ENCODE data around the gene JPH4. TPM values are rescaled to one million over a fixed set of nuclear protein-coding genes. Genes with fewer than 3 reads are reported as not detected.
"Not testable (repeated sequence)": the region's sequence is repeated elsewhere in the genome, so short reads cannot be mapped to it uniquely, and the experiment has no call there.

The JPH4 gene
- total and polyA plus RNA-seq, 7 donors = 0.01 to 0.62 (median 0.13) TPM

DNA sequence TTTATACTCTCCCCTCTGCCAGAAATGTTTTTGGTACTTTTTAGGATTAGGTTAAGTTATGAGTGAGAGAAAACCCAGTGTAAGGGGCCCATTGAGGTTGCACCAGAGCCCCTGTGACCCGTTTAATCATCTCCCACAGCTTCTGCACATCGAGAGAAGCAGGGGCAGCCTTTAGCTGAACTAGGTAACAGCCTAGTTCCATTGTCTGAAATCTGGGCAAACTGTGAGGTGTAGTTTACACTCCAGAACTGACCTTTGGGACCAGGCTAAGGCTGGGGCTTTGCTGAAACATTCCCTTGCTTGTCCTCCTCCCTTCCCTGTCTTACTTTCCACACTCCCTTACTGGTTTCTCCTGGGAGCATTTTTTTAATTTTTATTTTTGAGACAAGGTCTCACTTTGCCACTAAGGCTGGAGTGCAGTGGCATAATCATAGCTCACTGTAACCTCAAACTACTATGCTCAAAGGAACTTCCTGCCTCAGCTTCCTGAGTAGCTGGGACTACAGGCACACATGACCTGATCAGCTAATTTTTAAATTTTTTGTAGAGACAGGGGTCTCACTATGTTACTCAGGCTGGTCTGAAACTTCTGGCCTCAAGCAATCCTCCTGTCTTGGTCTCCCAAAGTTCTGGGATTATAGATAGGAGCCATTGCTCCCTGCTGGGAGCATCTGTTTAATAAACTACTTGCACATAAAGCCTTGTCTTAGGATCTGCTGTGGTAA is 31.7 kb upstream of the JPH4 start:
- TF ChIP-seq, protein P1, sequence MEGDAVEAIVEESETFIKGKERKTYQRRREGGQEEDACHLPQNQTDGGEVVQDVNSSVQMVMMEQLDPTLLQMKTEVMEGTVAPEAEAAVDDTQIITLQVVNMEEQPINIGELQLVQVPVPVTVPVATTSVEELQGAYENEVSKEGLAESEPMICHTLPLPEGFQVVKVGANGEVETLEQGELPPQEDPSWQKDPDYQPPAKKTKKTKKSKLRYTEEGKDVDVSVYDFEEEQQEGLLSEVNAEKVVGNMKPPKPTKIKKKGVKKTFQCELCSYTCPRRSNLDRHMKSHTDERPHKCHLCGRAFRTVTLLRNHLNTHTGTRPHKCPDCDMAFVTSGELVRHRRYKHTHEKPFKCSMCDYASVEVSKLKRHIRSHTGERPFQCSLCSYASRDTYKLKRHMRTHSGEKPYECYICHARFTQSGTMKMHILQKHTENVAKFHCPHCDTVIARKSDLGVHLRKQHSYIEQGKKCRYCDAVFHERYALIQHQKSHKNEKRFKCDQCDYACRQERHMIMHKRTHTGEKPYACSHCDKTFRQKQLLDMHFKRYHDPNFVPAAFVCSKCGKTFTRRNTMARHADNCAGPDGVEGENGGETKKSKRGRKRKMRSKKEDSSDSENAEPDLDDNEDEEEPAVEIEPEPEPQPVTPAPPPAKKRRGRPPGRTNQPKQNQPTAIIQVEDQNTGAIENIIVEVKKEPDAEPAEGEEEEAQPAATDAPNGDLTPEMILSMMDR (IDR thresholded peaks at IDR 0.05) = no peak
- 46 to 56% (median 46%) methylated on average over 2 of the region's 2 CpGs for WGBS, 3 donors
- H3K27me3 ChIP-seq (ENCODE audit: insufficient read depth in 3 of 3, low read length in 2 of 3) = peaks cover 0 to 6% (median 0%) of the 10 kb centered on the region in 3 donors
- intact Hi-C loops (cut with DNase I) = no loop called here
- DNase-seq = no peak
- H3K9me3 ChIP-seq = no peaks in the 10 kb centered on the region
- no peaks in the 10 kb centered on the region for H3K4me1 ChIP-seq
- H3K36me3 ChIP-seq (ENCODE audit: insufficient read depth in 1 of 2, low read depth in 1 of 2) = no peaks in the 10 kb centered on the region
- H3K4me3 ChIP-seq = no peak overlapping the region
- no peak for ATAC-seq
- no peak overlapping the region for H3K27ac ChIP-seq

DNA sequence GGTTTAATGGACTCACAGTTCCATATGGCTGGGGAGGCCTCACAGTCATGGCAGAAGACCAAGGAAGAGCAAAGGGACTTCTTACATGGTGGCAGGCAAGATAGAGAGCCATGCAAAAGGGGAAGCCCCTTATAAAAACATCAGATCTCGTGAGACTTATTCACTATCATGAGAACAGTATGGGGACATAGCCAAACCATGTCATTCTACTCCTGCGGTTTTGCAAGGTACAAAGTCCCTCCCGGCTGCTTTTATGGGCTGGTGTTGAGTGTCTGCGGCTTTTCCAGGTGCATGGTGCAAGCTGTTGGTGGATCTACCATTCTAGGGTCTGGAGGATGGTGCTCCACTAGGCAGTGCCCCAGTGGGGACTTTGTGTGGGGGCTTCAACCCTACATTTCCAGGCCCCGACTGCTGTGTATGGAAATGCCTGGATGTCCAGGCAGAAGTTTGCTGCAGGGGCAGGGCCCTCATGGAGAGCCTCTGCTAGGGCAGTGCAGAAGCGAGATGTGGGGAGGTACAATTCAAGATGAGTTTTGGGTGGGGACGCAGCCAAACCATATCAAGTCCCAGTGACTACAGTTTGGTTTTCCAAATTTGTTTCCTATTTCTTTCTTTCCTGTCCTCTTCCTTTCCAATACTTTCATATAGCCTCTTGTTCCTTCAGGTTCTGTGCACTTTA is 31.0 kb upstream of the JPH4 start:
- H3K27me3 ChIP-seq (ENCODE audit: insufficient read depth in 3 of 3, low read length in 2 of 3); H3K4me1 ChIP-seq; ATAC-seq; DNase-seq; H3K36me3 ChIP-seq (ENCODE audit: insufficient read depth in 1 of 2, low read depth in 1 of 2); H3K27ac ChIP-seq; H3K9me3 ChIP-seq; intact Hi-C loops (cut with DNase I); H3K4me3 ChIP-seq: not testable (repeated sequence)
- 62 to 72% (median 71%) methylated on average over 6 to 7 of the region's 7 CpGs for WGBS, 3 donors

DNA sequence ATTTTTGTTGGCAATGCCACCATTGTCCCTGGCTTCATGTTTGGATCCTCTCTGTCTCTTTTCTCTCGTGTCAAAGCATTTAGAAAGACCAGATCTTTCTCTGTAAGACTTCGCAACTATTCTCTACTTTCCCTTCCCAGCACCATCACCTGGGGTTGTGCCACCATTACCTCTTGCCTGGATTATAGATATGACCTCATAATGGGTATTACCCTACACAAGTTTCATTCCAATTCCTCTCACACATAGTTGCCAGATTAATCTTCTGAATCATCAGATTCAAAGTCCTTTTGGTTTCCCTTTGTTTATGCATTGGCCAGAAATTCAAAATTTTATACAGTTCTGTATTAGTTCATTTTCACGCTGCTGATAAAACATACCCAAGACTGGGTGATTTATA is 30.4 kb upstream of the JPH4 start:
- TF ChIP-seq, protein P1 (IDR thresholded peaks at IDR 0.05) = no peak
- no peak overlapping the region for H3K4me3 ChIP-seq
- no peaks in the 10 kb centered on the region for H3K36me3 ChIP-seq (ENCODE audit: insufficient read depth in 1 of 2, low read depth in 1 of 2)
- WGBS, 3 donors = 72 to 85% (median 77%) methylated on average over 3 of the region's 3 CpGs
- ATAC-seq (no peak), DNase-seq (no peak)
- no peaks in the 10 kb centered on the region for H3K9me3 ChIP-seq
- no peak overlapping the region for H3K27ac ChIP-seq
- H3K27me3 ChIP-seq (ENCODE audit: insufficient read depth in 3 of 3, low read length in 2 of 3) = no peaks in the 10 kb centered on the region
- intact Hi-C loops (cut with DNase I) = no loop called here
- no peaks in the 10 kb centered on the region for H3K4me1 ChIP-seq

DNA sequence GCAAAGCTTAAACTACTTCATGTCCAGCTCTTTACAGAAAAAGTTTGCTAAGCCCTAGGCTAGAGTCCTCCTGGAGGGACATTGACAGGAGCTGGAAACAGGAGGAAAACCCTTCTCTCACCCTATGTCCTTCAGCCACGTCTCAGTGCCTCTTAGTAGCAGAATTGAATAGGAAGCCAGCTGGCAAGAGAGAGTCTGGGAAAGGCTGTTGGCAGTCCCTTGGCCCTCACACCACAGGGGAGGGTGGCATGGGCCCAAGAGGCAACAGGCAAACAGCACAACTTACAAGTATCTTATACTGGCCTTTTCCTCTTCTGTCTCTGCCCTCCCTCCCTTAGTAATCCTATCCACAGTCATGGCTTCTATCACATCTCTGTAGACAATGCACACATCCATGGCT is 29.9 kb upstream of the JPH4 start:
- intact Hi-C loops (cut with DNase I) = no loop called here
- ATAC-seq = no peak
- 11 to 32% (median 19%) methylated on average over 1 of the region's 1 CpG for WGBS, 3 donors
- no peaks in the 10 kb centered on the region for H3K4me1 ChIP-seq
- TF ChIP-seq, protein P1 (IDR thresholded peaks at IDR 0.05) = no peak
- H3K36me3 ChIP-seq (ENCODE audit: insufficient read depth in 1 of 2, low read depth in 1 of 2) = no peaks in the 10 kb centered on the region
- no peak for DNase-seq
- H3K27me3 ChIP-seq (ENCODE audit: insufficient read depth in 3 of 3, low read length in 2 of 3) = no peaks in the 10 kb centered on the region
- H3K27ac ChIP-seq = no peak overlapping the region
- no peaks in the 10 kb centered on the region for H3K9me3 ChIP-seq
- H3K4me3 ChIP-seq = no peak overlapping the region

DNA sequence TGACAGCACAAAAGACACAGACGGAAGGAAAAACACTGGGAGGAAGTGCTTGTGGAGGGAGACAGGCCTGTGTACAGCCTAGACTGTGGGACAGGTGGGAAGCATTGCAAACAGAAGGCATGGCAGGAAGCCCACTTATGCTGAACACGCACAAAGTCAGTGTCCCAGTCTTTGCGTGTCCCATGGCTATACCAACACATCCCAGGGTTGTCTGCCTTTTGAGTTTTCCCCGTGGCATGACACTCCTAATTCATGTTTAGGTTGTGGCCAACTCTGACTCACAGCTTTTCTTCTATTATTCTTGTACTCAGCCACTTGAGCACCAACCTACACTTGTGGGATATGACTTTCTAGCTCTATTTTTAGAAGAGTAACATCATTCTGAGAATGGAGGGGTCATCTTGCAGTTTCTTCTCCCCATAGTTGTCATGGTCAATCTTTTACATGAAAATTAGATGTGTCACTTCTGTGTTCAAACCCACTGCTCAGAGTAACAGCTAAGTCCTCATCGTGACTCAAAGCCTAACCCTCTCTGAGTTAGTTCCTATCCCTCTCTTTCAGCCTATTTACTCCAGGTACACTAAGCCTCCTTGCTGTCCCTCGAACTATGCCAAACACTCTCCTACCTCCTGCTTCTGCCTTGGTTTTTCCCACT is 27.5 kb upstream of the JPH4 start:
- 45 to 63% (median 54%) methylated on average over 6 of the region's 6 CpGs for WGBS, 3 donors
- Histone ChIP-seq H3K9me3 (no peaks in the 10 kb centered on the region), H3K4me3 (no peak overlapping the region), H3K27ac (peak overlapping the region; percentile 43), H3K4me1 (no peaks in the 10 kb centered on the region), H3K27me3 (ENCODE audit: insufficient read depth in 3 of 3, low read length in 2 of 3) (no peaks in the 10 kb centered on the region), H3K36me3 (ENCODE audit: insufficient read depth in 1 of 2, low read depth in 1 of 2) (no peaks in the 10 kb centered on the region)
- TF ChIP-seq, protein P1 (IDR thresholded peaks at IDR 0.05) = no peak
- intact Hi-C loops (cut with DNase I) = no loop called here
- ATAC-seq (peak; percentile 53 to 76 (median 58)), DNase-seq (no peak)

Data from psoas muscle (tissue), 8 donors.